ENCODE measurements around the gene XPNPEP1. TPM values are rescaled to one million over a fixed set of nuclear protein-coding genes. Genes with fewer than 3 reads are reported as not detected.

The XPNPEP1 gene
- total and polyA plus RNA-seq, 12 donors = 17.8 to 103 (median 58.4) TPM

- intact Hi-C loops (cut with DNase I) = no loop called here
- Histone ChIP-seq H3K4me1 (replicated peaks in 1 of 2) (peaks cover 0 to 19% of the 10 kb centered on the region in 2 donors), H3K9me3 (replicated peaks in 1 of 3) (no peaks in the 10 kb centered on the region), H3K27me3 (no peaks in the 10 kb centered on the region), H3K4me3 (no peak overlapping the region), H3K36me3 (replicated peaks in 1 of 2) (no peaks in the 10 kb centered on the region), H3K27ac (no peak overlapping the region)
- TF ChIP-seq CTCF (IDR thresholded peaks at IDR 0.05) (no peak), POLR2A (IDR thresholded peaks at IDR 0.05) (no peak)
- DNase-seq = no peak
- WGBS, 4 donors = 80 to 93% (median 90%) methylated on average over 10 of the region's 10 CpGs
Observed at GRCh38 chr10:109964318-109964717, 41.0 kb upstream of the XPNPEP1 start.

GRCh38 chr10:109963439-109963838, 40.1 kb upstream of the XPNPEP1 start:
- Histone ChIP-seq H3K4me3 (no peak overlapping the region), H3K4me1 (replicated peaks in 1 of 2) (peaks cover 0 to 14% of the 10 kb centered on the region in 2 donors), H3K9me3 (replicated peaks in 1 of 3) (no peaks in the 10 kb centered on the region), H3K27me3 (no peaks in the 10 kb centered on the region), H3K27ac (no peak overlapping the region), H3K36me3 (replicated peaks in 1 of 2) (no peaks in the 10 kb centered on the region)
- no peak for TF ChIP-seq POLR2A (IDR thresholded peaks at IDR 0.05)
- no peak for TF ChIP-seq CTCF (IDR thresholded peaks at IDR 0.05)
- intact Hi-C loops (cut with DNase I) = no loop called here
- DNase-seq = no peak
- 65 to 72% (median 71%) methylated on average over 5 of the region's 5 CpGs for WGBS, 4 donors

GRCh38 chr10:109962247-109962646, 38.9 kb upstream of the XPNPEP1 start:
- H3K27me3 ChIP-seq = no peaks in the 10 kb centered on the region
- intact Hi-C loops (cut with DNase I) = no loop called here
- H3K9me3 ChIP-seq (replicated peaks in 1 of 3) = no peaks in the 10 kb centered on the region
- H3K36me3 ChIP-seq (replicated peaks in 1 of 2) = no peaks in the 10 kb centered on the region
- H3K4me3 ChIP-seq = no peak overlapping the region
- no peak for TF ChIP-seq CTCF (IDR thresholded peaks at IDR 0.05)
- TF ChIP-seq POLR2A (IDR thresholded peaks at IDR 0.05) = no peak
- H3K27ac ChIP-seq = no peak overlapping the region
- WGBS, 4 donors = 91 to 98% (median 95%) methylated on average over 1 of the region's 1 CpG
- DNase-seq = no peak
- peaks cover 0 to 6% of the 10 kb centered on the region in 2 donors for H3K4me1 ChIP-seq (replicated peaks in 1 of 2)

GRCh38 chr10:109961174-109962001, 38.1 kb upstream of the XPNPEP1 start:
- TF ChIP-seq CTCF (IDR thresholded peaks at IDR 0.05) (no peak), POLR2A (IDR thresholded peaks at IDR 0.05) (no peak)
- Histone ChIP-seq H3K4me3 (no peak overlapping the region), H3K36me3 (replicated peaks in 1 of 2) (no peaks in the 10 kb centered on the region), H3K4me1 (replicated peaks in 1 of 2) (no peaks in the 10 kb centered on the region), H3K27me3 (no peaks in the 10 kb centered on the region), H3K9me3 (replicated peaks in 1 of 3) (no peaks in the 10 kb centered on the region), H3K27ac (no peak overlapping the region)
- 70 to 85% (median 77%) methylated on average over 5 of the region's 5 CpGs for WGBS, 4 donors
- intact Hi-C loops (cut with DNase I) = no loop called here
- no peak for DNase-seq

Measured in adrenal gland (tissue), 12 donors.